HK-2 (cell line): ENCODE results near the gene LHX5.

Experiments used
- DNase-seq: peaks from one replicate; pipeline ENCODE4 v3.0.0-alpha.2; 2018; ENCODE audit not compliant: unreplicated experiment

The LHX5 gene

DNA sequence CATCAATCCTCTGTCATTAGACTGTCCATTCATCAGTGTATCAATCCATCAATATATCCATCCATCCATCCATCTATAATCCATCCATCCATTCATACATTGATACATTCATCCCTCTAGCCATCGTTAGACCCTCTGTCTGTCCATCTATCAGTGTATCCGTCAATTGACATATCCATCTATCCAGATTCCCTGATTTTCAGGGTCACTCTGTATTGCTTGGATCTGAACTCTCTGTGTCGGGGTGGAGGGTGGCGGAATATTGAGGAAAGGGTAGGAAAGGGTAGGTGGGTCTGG, 32.4 kb downstream of the LHX5 start:
- DNase-seq, result no peak

DNA sequence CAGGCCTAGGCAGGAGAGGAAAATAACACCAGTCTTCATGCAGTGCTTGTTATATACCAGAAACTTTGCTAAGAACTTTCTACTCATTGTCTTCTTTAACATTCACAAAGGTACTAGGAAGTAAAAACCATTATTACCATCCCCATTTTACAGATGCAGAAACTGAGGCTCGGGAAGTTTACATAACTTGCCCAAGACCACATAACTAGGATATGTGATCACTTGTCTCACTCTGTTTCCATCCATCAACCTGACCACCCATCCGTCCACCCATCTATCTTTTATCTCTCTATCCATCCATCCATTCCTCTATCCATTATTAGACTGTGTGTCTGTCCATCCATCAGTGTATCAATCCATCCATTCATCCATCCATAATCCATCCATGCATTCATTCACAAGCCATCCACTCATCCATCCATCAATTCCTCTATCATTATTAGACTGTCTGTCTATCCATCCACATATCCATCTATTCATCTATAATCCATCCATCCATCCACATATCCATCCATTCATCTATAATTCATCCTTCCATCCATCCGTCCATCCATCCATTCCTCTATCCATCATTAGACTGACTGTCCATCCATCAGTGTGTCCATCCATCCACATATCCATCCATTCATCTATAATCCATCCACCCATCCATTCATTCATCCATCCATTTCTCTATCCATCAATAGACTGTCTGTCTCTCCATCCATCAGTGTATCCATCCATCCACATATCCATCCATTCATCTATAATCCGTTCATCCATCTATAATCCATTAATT, 33.0 kb downstream of the LHX5 start:
- no peak for DNase-seq

DNA sequence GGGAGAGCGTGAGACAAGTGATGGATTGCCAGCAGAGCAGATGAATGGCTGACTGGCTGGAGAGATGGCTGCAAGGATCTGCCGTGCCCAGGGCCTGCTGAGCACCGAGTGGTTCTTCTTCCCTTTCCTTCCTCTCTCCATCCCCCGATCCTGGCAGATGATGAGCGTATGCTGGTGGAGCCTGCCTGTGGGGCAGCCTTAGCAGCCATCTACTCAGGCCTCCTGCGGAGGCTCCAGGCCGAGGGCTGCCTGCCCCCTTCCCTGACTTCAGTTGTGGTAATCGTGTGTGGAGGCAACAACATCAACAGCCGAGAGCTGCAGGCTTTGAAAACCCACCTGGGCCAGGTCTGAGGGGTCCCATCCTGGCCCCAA, 34.0 kb downstream of the LHX5 start:
- DNase-seq, result no peak

DNA sequence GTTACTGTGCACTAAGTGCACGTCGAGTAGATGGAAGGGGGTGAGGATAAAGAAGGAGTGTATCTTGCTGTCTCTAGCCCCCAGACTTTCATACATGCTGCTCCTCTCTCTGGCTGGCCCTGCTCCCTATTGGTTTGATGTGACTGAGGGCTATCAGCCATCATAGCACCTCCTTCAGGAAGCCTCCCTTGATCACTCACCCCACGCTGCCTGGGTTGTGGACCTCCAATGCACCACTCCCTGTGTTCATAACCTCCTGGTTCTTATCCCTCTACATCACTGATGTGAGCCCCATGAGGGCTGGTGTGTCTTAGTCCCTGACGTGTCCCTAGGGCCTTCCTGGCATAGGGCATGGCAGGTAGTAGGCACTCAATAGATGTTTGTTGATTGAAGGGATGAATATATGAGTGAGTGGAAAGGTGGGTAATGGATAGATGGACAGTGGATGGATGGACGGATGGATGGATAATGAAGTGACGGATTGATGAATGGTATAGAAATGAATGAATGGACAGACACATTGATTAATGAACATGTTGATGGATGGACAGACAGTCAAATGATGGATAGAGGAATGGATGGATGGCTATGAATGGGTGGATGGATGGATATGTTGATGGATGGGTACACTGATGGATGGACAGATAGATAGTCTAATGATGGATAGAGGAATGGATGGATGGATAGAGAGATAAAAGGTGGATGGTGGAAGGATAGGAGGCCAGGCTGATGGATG, 34.5 kb downstream of the LHX5 start:
- DNase-seq, result no peak

DNA sequence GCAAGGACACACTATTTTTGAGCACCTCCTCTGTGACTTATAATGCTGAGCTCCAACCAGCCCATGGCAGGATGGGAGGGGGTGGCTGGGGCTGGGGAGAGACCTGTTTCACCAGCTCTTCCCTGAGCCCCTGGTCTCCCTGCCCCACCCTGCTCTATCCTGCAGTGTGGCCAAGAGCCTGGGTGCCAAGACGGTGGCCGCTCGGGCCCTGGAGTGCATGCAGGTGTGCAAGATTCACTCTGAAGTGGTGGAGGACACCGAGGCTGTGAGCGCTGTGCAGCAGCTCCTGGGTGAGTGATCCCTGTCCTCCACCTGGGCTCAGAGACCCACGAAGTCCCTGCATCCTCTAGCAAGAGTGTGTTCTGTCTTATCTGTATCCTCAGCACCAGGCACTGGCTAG, 35.1 kb downstream of the LHX5 start:
- no peak for DNase-seq

DNA sequence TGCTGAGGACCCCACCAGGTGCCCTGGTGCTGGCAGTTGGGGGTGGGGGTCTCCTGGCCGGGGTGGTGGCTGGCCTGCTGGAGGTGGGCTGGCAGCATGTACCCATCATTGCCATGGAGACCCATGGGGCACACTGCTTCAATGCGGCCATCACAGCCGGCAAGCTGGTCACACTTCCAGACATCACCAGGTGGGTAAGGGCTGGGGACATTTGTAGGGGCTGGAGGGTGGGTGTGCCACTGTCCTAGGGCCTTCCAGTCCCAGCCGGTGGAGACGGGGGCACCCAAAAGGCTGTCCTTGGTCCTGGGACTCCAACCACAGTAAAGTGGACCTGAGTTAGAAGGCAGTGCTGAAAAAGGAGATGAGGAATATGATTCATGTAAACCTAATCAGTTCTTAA, 36.3 kb downstream of the LHX5 start:
- no peak for DNase-seq

DNA sequence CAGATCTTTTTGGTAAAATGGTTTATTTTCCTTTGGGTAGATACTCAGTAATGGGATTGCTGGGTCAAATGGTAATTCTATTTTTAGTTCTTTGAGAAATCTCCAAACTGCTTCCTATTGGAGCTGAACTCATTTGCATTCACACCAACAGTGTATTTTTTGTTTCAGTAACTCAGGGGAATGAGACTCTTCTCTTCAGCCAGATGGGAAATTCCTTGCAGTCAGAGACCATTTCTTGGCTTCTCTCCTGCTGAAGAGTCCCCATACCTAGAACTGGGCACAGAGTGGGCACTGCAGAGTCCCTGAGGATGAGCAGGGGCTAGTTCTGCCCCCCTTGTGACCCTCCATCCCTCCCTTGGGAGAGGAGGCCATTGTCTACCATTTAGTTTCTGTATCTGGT, 38.7 kb downstream of the LHX5 start:
- no peak for DNase-seq

DNA sequence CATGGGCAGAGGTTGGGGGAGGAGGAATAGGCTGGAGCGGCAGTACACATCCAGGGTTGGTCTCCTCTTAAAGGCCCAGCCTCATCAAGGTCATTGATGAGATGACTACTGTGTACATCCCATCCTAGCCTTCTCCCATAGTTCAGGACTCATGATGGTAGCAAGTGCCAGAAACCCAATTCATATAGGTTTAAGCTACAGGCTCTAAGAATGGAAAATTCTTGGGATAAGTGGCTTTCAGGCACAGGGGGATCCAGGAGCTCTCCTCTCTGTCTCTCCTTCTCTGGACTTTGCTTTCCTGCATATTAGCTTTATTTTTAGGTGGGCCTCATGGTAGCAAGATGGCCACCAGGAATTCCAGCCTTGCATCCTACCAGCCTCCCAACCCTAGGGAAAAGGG, 43.2 kb downstream of the LHX5 start:
- no peak for DNase-seq

DNA sequence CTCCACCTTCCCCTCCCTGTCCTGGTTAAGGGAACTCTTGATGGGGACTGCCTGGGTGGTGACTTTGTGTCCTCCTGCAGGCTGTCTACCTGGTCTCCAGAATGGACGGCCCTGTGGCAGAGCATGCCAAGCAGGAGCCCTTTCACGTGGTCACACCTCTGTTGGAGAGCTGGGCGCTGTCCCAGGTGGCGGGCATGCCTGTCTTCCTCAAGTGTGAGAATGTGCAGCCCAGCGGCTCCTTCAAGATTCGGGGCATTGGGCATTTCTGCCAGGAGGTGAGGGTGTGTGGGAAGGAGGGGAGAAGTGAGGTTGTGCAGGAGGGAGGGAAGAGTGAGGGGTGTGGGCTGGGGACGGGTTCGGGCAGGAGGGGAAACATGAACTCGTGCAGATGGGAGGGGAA, 43.8 kb downstream of the LHX5 start:
- DNase-seq, result no peak

DNA sequence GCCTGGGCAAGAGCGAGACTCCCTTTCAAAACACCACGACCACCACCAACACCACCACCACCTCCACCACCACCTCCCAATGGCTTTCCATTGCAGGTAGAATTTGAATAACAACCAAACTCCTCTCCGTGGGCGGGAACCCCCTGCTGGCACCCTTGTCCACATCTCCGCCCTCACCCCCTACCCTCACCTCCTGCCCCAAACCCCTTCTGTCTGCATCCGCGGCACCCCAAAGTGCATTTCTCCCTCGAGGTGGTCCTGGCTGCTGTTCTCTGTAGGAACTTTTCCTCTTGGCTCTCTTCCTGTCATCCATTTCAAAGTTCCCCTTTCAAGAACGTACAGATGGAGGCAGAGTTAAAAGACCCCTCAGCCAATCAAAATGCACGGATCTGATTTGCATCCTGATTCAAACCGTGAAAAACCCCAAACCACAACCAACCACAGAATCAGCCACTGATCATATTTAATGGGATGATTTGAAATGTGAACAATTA, 45.7 kb downstream of the LHX5 start:
- DNase-seq, result no peak

DNA sequence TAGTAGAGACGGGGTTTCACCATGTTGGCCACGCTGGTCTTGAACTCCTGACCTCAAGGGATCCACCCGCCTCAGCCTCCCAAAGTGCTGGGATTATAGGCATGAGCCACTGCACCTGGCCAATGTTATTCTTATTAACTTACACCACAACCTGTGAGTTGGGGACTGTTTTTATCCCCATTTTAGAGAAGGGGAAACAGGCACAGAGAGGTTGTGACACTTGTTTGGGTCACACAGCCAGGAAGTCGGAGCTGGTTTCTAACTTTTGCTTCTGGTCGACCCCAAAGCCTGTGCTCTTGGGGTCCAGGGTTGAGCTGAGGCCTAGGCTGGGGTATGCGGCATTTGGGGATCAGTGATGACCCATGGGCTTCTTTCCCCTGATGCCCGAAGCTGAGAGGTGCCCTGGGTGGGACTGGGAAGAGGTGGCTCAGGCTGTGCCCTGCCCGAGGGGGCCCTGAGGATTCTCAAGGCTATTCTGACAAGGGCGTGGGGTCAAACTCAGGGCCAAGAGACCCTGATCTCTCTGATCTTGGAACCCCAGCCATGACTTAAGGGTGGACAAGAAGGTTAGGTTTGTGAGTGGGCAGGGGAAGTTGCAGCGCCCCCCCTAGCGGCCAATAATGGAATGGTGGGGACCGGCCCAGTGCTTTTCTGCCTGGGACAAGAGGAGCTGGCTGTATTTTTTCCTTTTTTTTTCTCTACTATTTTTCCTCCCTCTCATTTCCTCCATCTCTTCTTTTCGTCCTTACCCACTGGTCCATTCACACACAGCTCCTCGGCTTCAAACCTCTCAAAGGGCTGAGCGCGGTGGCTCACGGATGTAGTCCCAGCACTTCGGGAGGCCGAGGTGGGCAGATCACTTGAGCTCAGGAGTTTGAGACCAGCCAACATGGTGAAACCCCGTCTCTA, 46.5 kb downstream of the LHX5 start:
- peak; percentile 72 for DNase-seq

DNA sequence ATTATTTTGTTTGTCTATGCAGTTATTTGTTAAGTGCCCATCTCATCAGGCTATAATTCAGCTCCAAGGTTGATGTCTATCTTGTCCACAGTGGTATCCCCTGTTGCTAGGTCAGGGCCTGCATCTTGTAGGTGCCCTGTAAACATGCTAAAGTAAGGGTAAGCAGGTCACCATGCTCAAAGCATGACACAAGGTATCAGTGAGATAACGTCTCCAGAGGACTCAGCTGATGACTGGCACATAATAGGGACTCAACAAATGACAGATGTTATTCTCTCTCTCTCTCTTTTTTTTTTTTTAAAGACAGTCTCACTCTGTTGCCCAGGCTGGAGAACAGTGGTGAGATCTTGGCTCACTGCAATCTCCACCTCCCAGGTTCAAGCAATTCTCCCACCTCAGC, 47.2 kb downstream of the LHX5 start:
- DNase-seq, result no peak

DNA sequence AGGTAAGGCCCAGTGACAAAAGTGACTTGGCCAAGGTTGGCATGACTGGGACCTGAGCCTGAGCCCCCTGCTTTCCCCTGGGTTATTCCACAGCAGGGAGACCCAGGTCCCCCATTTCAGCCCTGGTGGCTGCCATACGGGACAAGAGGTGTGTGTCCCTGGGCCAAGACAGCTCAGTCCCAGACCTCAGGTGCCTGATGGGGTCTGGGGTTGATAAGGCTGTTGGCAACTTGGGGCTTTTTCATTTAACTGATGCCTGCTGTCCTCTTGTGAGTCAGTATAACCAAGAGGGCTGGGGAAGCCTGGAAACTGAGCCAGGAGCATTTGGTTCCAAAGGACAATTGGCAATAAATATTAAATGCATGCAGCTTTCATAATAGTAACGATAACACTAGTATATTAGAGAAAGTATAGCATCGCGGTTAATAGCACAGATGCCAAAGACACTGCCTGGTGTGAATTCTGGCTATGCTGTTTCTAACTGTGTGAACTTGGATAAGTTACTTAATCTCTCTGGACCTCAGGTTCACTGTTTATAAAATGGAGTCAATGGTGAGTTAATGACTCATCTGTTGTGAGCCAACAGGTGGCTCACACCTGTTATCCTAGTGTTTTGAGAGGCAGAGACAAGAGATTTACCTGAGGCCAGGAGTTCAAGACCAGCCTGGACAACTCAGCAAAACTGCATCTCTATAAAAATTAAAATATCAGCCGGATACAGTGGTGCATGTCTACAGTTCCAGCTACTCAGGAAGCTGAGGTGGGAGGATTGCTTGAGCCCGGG, 48.6 kb downstream of the LHX5 start:
- no peak for DNase-seq

DNA sequence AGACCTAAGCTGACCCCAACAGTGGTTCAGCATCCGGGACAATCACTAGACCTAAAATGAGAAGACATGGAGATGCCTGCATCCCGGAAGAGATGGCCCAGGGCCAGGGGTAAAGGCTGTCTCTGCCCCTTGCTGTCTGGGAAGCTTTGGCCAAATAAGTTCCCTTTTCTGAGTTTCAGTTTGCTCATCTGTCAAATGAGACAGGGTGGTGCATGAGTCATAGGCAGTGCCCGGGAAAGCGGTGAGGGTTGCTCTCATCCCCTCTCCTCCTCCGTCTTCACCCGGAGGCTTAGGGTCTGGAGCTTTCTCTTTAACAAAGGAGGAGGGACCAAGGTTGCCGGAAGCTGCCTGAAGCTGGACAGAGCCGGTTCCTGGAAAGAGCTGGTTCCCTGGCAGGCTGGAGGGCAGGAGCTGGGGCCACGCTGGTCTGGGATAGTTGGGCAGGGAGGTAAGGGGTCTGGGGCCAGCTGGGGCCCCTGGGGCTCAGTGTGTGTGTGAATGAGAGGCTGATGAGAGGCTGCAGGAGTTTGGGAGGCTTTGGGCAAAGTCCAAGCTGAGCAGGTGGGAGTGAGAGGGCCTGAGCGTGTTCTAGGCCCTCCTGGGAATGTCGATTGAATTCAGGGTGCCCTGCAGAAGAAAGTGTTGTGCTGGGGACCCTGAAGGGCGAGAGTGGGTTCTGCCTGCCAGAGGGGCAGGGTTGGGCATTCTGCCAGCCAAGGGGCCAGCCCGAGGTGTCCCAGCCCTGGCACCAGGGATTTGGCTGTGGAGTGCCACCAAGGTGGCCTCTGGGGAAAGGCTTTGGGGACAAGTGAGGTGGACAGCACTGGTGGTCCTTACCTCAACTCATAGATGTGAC, 49.4 kb downstream of the LHX5 start, which contains the start of gene SDSL:
TSS of gene SDSL (plus strand) at position 351 of the 856 bp plus-strand sequence. CDS start 5,603 bp downstream, outside the sequence.
- peak; percentile 87 for DNase-seq

DNA sequence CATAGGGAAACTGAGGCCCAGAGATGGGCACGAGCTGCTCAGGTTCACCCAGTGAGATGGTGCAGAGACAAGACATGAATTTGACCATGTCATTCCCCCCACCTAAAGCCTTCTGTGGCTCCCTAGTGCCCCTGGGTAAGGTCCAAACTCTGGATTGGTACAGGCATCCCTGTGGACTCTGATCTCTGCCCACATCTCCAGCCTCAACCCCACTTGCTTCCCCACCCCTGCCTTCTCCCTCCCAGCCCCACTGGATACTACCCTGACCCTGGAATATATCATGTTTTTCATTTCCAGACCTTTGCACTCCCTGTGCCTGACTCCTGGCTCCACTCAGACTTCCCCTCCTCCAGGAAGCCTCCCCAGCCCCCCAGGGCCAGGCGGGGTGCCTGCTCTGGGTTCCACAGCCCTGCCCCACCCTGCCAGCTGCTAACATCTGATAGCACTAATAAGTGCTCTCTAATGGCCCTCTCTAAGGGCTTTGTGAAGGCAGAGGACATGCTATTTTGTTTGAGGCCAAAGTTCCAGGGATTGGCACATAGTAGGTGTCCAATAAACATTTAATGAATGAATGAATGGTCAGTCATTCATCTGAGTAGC, 50.6 kb downstream of the LHX5 start:
- no peak for DNase-seq

DNA sequence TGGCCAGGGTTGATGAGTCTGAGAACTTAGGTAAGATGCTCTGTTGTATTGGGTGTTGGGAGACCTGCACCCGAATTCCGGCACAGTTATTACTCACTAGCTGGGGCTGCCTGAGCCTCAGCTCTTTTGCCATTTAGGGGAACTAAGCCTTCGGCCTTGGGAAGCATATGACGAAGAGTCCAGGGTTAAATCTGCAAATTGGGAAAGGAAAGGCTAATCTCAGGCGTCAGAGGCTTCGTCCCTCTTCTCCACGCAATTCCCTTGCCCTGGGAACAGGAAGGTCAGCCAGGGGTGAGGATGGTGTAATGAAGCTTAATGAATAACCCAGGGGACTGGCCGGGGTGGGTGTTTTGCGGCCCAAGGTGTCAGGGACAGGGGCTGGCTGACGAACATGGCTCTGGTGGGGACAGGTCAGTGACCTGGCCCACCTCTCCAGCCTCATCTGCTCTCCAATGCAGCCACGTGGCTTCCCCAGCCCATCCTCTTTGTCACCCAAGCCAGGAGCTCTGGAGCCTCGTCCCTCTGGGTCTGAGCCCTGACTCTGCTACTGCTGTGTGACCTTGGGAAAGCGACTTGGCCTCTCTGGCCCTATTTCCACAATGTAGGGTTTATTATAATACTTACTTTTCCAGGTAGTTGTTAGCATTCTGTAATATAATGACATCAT, 53.3 kb downstream of the LHX5 start:
- DNase-seq, result peak; percentile 55

DNA sequence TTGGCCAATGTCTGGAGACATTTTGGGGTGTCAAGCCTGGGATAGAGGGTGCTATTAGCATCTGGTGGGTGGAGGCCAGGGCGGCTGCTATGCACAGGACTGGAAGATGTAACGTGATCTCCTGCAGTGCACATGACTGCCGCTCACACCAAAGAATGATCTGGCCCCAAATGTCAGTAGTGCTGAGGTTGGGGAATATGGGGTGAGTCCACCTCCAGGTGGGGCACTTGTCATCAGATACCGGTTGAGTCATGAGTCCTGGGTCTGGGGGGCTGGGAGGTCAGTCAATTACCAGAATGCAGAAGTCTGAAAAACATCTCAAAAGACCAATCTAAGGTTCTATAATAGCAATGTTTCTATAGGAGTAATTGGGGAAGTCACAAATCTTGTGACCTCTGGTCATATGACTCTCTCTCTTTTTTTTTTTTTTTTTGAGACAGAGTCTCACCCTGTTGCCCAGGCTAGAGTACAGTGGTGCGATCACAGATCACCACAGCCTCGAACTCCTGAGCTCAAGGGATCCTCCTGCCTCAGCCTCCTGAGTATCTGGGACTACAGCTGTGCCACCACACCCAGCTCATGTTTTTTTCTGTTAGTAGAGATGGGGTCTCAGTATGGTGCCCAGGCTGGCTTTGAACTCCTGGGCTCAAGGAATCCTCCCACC, 55.4 kb downstream of the LHX5 start:
- DNase-seq, result peak; percentile 34

DNA sequence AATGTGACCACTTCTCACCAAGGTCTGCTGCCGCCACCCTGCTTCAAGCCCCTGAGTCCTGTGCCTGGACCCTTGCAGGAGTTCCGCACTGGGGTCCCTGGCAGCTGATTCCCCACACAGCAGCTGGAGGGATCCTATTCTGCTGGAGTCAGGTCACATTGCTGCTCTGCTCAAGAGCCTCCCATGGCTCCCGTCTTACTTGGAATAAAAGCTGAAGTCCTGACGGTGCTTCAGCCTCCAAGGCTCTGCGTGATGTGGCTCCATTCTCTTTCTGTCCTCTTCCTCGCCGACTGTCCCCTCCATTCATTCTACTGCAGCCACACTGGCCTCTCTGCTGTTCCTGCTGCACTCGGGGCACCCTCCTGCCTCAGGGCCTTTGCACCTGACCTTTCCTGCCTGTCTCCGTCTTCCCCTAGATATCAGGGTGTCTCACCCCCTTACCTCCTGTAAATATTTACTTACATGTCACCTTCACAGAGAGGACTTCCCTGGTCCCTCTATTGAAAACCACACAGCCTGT, 57.1 kb downstream of the LHX5 start:
- no peak for DNase-seq

DNA sequence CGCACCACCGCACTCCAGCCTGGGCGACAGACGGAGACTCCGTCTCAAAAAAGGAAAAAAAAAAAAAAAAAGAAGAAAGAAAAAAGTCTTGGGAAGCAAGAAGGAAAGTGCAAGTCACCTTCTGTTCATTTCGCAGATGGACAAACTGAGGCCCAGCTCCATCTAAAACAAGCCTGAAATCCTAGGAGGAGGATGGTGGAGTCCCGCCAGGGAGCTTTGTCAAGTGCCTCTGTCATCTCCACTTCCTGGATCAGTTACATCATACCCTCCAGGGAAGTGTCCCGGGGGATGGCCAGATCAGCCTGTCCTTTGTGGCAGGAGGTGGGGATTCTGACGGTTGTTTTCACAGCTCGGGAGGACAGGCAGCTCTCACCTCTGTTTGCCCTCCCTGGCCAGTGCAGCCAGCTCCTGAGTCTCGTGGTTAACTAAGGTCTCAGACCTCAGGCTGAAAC, 58.2 kb downstream of the LHX5 start:
- DNase-seq, result peak; percentile 62
